ENCODE data around the gene FOXD1.
"Not testable (repeated sequence)": the region's sequence is repeated elsewhere in the genome, so short reads cannot be mapped to it uniquely, and the experiment has no call there.

The FOXD1 gene

DNA sequence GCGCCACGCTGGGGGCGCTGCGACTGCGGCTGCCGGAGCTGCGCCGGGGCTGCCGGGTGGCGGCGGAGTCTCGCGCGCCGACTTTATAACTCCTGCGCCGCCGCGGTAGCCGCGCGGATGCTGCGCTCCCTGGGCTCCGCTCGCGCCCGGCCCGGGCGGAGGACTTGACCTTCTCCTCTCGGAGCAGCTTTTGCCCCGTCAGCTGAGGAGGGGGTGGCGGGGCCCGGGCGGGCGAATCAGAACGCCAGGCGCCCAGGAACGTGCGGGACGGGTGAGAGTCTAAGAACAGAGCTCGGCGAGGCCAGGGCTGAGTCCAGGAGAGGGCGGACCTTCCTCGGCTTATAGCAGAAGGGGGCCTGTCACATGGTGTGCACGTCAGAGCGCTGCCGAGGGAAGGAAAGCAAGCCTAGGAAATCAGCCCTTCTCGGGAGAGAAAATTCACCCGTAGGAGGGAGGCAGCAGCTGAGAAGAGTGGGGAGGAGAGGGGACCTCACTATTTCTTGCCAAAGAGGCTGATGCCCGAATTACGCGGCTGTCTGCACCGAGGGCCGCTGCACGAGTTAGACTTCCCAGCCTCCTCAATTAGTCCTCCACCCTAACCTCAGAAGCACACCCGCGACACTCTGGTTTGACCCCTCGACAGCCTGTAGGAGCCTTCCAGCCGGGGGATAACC lies at the start of gene FOXD1:
Gene FOXD1 (minus strand): TSS at position 315 of the 674 bp plus-strand sequence. CDS start 415 bp downstream, outside the sequence.
- peak in 3 of 6 experiments; percentile 25 to 40 (median 38) for DNase-seq

DNA sequence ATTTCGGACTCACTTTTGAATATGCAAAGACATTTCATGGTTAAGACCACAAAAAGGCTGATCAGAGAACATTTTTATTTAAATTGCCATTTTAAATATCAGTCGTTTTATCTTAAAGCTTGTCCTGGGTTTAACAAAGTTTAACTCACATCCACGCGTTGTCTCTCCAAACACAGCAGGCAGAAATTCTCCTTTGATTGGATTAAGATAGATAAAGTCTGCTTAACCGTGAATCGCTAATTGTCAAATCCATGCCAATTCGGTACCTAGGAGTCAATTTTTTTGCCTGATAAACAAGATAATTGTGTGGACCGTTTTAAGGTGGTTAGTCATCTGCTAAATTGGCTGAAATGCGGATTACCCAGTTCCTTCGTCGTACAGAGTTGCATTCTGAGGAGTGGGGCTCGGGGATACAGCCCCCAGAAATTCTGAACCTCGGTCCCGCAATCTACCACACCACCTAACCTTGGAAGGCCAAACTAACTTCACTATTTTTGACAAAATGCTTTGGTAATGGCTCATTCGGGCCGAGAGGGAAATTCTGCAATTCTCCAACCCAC lies 49.0 kb upstream of the FOXD1 start:
- DNase-seq: no peak

DNA sequence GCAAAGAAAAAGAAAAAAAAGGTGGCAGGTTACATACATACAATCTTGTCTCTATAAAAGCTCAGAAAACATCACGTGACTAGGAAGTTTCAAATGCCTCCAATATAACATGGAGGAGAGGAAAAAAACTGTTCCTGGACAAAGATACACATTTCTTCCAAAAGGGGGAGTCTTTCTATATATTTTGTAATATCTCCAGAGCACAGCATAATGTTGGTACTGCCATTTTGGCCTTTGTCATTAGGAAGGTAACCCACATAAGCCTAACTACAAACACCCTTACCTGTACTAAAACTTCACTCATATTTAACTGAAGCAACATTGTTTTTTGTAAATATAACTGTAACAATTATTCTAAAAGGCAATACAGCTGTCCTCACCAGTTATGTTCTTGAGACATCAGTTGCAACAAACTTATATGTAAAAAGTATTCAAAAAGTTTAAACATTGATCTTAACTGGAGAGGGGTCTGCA lies 48.4 kb upstream of the FOXD1 start:
- no peak for DNase-seq

DNA sequence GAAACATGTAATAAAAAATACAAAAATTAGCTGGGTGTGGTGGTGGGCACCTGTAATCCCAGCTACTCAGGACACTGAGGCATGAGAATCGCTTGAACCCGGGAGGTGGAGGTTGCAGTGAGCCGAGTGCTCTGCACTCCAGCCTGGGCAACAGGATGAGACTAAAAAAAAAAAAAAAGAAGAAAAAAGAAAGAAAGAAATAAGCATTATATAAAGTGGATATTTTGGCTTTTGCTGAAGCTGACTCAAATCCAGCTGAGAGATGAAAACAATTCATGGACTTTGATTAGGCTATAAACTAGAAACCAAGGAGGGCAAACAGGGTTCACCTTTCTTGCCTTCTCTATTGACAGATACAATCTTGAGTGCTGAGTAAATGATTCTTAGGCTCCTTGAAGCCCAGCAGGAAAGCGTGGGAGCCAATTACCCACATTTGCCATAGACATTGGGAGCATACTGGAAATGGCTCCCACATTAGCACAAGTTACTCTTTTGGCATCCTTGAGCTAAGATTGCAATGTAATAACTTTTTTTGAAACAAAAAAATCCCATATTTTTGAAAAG lies 47.3 kb upstream of the FOXD1 start:
- no peak for DNase-seq

DNA sequence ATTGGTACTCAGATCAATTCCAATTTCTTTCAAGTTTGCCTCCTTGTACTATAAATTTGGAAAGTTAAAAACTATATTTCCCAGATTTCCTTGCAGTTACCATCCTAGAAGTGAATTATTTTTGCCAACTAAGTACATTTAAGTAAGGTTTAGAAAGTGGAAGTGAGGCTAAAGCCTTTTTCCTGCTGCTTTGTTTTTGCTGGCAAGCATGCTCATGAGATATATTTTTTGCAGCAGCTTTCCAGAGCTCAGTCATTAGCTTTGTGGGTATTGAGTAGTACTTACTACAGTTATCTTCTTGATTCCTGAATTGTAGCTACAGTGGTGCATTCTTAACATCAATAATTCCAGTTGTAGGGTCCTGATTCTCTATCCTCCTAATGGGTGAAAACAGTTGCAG lies 46.1 kb upstream of the FOXD1 start:
- DNase-seq: no peak

DNA sequence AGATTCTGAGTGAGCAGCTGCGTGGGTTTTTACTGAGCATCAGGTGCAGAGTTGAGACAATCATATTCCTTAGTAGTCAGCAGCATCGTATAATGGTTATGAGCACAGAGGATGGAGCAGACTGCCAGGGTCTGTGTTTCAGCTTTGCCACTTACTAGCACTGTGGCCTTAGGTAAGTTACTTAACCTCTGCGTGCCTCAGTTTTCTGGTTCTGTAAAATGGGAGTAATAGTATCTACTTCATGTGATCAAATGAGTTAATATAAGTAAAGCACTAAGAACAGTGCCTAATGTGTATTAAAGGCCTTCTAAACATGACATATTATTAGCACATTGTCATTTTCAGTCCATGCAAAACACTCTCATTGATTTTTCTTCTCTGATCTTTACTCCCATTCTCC lies 44.8 kb upstream of the FOXD1 start:
- no peak for DNase-seq

DNA sequence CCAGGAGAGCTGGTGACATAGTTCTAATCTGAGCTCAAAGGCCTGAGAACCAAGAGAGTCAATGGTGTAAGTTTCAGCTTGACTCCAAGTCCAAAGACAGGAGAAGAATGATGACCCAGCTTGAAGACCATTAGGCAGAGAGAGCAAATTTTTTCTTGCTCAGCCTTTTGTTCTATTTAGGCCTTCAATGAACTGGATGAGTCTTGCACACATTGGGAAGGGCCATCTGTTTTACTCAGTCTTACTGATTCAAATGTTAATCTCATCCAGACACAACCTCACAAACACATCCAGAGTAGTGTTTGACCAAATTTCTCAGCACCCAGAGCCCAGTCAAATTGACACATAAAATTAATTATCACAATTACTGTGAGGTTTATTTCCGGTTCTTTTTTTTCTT lies 42.6 kb upstream of the FOXD1 start:
- no peak for DNase-seq

DNA sequence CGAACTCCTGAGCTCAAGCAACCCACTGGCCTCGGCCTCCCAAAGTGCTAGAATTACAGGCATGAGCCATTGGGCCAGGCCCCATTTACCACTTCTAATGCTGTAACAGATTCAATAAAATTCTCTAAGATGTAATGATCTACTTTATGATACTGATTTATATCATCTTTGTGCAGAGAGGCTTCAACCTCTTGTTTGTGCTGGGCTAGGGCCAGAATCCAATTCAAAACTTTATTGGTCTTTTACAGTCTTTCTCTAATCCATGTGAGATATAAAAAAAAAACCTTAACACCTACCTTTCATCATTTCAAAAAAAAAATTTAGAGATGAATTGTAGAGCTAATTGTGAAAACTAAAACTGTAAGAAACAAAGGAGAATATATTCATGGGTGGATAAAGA lies 41.5 kb upstream of the FOXD1 start:
- DNase-seq: no peak

DNA sequence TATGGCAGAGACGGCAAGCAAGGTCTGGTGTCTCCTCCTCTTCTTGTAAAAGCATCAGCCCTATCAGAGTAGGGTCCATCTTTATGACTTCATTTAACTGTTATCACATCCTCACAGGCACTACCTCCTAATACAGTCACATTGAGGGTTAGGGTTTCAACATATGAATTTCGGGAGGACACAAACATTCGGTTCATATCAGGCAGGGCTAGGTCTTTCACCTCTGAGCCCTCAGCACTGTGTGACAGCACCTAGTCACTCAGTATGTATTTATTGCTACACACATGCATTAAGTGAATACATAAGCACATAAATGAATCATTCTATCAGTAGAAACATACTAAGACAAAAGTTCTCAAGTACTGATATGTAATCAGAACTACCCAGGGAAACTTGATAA lies 40.2 kb upstream of the FOXD1 start:
- DNase-seq: no peak

DNA sequence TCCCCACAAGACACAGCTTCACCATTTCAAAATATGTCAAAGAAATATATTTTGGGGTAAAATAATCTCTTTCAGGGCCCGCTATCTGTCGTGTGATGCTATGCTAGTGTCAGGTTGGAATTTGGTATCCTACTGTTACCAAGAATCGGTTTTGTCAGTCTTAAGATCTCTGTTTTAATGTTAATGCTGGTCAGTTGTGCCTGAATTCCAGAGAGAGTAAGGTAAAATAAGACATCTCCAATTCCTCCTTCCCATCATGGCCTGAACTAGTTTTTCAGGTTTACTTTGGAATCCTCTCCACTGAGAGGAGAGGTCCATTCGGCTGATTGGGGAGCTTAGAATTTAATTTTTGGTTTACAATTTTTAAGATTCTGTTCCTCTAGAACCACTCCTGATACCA lies 39.2 kb upstream of the FOXD1 start:
- DNase-seq: no peak

DNA sequence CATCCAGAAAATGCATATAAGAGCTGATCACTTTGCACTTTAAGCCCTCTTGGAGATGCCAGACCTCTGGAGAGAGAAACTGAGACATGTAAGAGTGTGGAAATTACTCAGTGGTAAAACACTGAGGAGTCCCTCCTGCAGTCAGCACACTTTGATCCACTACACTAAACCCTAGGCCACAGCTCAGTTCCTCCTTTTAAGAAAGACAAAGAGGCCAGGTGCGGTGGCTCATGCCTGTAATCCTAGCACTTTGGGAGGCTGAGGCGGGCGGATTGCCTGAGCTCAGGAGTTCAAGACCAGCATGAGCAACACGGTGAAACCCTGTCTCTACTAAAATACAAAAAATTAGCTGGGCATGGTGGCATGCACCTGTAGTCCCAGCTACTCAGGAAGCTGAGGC lies 38.7 kb upstream of the FOXD1 start:
- DNase-seq: not testable (repeated sequence)

DNA sequence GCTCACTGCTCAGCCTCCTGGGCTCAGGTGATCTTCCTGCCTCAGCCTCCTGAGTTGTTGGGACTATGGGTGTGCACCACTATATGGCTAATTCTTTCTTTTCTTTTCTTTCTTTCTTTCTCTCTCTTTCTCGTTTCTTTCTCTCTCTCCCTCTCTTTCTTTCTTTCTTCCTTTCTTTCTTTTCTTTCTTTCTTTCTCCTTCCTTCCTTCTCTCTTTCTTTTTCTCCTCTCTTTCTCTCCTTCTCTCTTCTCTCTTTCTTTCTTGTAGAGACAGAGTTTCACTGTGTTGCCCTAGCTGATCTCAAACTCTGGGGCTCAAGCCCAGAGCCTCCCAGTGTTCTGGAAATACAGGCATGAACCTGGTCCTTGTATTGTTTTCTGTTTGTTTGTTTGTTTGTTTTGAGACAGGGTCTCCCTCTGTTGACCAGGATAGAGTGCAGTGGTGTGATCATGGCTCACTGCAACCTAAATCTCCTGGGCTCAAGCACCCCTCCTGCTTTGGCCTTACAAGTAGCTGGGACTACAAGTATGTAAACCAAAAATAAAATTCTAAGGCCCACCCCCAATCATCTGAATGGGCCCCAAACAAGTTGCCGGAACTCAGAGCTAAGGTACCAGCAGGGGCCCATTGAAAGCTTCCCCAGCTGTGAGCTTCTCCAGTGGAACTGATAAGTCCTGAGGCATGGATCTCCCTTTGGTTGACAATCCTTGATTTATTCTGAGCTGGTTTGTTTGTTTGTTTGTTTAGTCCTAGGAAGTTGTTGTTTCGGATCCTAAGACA lies 37.7 kb upstream of the FOXD1 start:
- DNase-seq: no peak

DNA sequence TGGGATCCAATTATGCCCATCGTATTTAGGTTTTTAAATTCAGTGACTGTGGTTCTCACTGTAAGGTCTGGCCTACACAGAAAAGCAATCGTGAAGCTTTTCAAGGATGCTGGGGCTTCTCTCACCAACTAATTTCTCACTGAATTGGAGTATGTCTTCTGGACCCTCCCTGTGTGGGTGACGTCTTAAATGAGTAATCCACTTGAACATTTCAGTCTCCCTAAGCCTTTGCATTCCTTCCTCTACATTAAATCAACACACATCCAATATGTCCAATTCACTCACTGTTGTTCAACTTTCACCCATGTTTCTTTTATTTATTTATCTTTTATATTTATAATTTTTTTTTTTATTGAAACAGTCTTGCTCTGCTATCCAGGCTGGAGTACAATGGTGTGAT lies 37.1 kb upstream of the FOXD1 start:
- no peak for DNase-seq

DNA sequence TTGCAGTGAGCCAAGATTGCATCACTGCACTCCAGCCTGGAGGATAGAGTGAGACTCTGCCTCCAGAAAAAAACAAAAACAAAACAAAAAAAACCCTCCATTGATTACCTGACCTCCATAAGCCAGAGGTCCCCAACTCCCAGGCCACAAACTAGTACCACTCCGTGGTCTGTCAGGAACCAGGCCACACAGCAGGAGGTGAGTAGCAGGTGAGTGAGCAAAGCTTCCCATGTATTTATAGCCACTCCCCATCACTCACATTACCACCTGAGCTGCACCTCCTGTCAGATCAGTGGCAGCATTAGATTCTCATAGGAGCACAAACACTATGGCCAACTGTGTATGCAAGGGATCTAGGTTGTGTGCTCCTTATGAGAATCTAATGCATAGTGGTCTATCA lies 35.9 kb upstream of the FOXD1 start:
- DNase-seq: no peak

DNA sequence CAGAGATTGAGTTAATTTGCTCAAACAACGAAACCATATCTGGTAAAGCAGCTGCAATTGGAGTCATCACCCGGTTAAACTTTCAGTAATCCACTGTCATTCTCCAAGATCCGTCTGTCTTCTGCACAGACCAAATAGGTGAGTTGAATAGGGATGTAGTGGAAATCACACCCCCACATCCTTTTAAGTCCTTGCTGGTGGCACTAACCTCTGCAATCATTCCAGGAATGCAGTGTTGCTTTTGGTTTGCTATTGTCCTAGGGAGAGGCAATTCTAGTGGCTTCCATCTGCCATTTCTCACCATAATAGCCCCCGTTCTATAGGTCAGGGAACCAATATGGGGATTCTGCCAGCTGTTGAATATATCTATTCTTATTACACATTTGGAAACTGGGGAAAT lies 35.1 kb upstream of the FOXD1 start:
- DNase-seq: no peak

DNA sequence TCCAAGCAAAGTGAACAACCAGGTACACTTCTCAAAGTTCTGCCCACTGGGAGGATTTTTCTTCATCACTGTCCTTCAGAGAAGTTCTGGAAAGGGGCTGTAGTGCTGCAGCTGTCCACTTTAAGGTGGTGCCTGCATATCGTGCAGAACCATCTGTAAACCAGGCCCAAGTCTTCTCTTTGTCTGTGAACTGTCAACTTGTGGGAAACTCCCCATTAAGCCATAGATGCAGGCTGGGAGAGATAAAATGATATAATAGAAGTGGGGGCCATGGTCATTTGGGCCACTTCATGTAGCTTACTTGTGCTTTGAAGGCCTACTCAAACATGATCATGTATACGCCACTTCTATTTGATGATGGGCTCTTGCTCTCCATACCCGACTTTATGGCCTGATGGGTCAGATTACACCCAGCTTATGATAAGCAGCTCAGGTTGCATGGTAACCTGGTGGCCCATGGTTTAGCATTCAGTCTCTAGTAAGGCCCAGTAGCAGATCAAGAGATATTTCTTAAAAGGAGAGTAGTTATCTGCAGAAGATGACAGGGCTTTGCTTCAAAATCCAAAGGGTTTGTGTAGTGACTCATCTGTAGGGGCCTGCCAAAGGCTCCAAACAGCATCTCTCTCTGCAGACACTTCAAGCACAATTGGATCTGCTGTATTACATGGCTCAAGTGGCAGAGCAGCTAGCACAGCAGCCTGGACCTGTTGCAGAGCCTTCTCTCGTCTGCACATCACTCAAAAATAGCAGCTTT lies 34.0 kb upstream of the FOXD1 start:
- DNase-seq: no peak

DNA sequence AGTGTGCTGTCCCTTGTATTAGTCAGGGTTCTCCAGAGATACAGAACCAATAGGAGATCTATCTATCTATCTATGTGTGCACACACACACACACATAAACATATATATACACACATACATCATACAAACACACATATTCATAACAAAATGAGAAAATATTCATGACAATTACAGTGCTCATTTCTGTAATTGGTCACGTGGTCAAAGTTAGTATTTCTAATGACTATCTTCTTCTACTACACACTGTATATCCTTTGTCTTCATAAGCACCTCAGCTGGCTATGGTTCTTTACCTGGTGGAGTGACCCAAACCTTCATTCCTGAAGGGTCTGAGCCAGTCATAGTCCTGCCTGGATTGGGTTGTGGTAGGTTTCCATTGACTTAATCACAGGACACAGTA lies 31.9 kb upstream of the FOXD1 start:
- DNase-seq: no peak

DNA sequence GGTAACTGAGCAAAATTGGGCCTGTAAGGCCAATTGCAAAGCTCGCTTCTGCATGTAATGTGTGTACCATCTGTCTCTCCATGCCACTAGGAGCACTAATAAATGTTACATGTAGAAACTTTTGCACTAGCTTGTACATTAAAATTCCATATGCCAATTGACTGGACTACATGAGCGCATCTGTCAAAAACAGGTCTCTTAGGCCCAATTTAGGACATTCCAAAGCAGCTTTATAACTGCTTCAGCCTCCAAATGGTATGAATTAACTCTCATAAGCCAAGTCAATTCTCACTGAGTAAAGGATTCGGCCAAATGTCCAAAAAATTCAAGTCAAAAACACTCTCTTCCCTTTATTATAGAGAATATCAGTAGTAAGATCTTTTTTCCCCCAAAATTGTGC lies 23.5 kb upstream of the FOXD1 start:
- no peak for DNase-seq

DNA sequence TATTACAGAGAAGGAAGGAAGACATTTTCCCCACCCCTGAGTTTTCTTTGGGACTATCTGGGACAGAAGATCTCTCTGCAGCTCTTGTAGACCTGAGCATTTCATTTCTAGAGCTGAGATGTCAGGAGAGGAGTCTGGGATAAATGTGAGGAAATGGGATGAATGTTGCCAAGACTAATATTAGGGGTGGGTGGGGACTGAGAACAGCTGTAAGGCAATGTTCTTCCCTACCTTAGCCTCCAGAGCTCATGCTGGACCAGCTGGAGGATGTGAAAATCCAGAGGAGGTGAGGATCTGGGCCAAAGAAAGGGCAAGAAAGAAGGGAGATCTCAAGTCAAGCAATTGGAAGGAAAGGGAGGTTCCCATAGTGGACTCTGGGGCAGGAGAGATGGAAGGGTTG lies 23.1 kb upstream of the FOXD1 start:
- DNase-seq: no peak

DNA sequence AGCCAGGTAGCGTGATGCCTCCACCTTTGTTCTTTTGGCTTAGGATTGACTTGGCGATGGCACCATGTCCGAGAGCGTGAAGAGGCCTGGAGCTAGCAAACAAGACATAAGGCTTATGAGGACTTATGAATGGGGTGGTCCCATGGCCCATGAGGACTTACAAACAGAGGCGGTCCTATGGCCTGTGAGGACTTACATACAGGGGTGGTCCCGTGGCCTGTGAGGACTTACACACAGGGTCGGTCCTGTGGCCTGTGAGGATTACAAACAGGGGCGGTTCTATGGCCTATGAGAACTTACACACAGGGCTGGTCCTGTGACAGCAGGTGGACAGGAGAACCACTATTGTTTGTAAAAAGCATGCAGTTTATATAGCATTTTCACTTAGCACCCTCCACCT lies 21.3 kb upstream of the FOXD1 start:
- DNase-seq: no peak

DNA sequence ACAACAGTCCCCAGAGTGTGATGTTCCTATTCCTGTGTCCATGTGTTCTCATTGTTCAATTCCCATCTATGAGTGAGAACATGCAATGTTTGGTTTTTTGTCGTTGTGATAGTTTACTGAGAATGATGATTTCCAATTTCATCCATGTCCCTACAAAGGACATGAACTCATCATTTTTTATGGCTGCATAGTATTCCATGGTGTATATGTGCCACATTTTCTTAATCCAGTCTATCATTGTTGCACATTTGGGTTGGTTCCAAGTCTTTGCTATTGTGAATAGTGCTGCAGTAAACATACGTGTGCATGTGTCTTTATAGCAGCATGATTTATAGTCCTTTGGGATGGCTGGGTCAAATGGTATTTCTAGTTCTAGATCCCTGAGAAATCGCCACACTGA lies 20.1 kb upstream of the FOXD1 start:
- DNase-seq: not testable (repeated sequence)

DNA sequence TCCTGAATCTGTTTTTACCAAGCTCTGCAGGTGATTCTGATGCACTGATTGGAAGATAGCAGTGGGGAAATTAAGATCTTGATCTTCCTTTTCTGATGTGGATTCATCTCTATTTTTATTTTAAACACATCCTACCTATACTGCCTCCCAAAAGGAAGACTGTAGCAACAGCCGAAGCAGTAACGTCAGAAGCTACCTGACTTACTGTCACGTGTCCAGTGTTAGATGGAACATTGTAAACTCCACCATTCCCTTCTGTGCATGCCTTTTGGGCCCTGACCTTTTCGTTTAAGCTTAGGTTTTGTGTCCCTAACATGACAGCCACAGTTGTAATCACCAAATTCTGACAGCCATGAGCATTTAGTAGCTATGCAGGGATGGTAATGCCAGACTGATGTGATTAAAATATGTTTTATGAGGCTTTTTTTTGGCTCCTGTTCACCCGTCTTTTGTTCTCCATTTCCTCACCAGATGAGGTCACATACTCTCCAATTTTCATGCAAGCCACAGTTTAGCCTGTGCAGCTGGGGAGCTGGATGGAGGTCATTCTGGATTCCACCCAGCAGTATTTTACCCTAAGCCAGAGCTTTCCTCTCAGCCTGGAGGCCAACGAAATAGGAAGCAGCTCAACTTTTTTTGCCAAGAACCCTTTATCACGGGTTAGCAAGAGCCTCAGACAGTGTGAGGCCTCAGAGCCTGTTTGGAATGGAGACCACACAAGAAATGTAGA lies 15.6 kb upstream of the FOXD1 start:
- no peak for DNase-seq

Data from stimulated activated naive CD4-positive, alpha-beta T cell (primary cell).